ENCODE measurements around the gene MPPED1. TPM values are rescaled to one million over a fixed set of nuclear protein-coding genes. Genes with fewer than 3 reads are reported as not detected.

The MPPED1 gene
- total RNA-seq, 1 donor from 2014 or later: not detected

- Histone ChIP-seq H3K9ac (ENCODE audit: low read length) (no peak overlapping the region), H3K4me2 (ENCODE audit: low read length) (peak overlapping the region; percentile 61), H3K4me3 (ENCODE audit: insufficient read depth, low read depth, low read length) (no peak overlapping the region), H2AFZ (ENCODE audit: low read depth, low read length) (peak overlapping the region; percentile 66), H3K4me1 (ENCODE audit: insufficient read depth, low read length) (no peaks in the 10 kb centered on the region), H3K27me3 (ENCODE audit: insufficient read depth, low read length) (peaks cover 17% of the 10 kb centered on the region), H4K20me1 (ENCODE audit: insufficient read depth, low read length) (no peaks in the 10 kb centered on the region), H3K79me2 (ENCODE audit: insufficient read depth, low read length) (no peaks in the 10 kb centered on the region), H3K36me3 (ENCODE audit: insufficient read depth, low read length) (no peaks in the 10 kb centered on the region), H3K9me3 (ENCODE audit: insufficient read depth, low read depth, low read length) (no peaks in the 10 kb centered on the region), H3K27ac (ENCODE audit: low read depth, low read length) (no peak overlapping the region)
- H3K27ac Mint-ChIP-seq (ENCODE audit: unreplicated experiment): no peak overlapping the region
- peaks cover 76% of the 10 kb centered on the region for H3K27me3 Mint-ChIP-seq (ENCODE audit: low read depth, unreplicated experiment)
- H3K9me3 Mint-ChIP-seq (ENCODE audit: unreplicated experiment): peaks cover 5% of the 10 kb centered on the region
- DNase-seq (ENCODE audit: low read depth) (peak; percentile 19), FAIRE-seq (no peak)
- no peak overlapping the region for H3K4me3 Mint-ChIP-seq (ENCODE audit: unreplicated experiment)
- no peaks in the 10 kb centered on the region for H3K36me3 Mint-ChIP-seq (ENCODE audit: low read depth, unreplicated experiment)
- TF ChIP-seq, protein P1, sequence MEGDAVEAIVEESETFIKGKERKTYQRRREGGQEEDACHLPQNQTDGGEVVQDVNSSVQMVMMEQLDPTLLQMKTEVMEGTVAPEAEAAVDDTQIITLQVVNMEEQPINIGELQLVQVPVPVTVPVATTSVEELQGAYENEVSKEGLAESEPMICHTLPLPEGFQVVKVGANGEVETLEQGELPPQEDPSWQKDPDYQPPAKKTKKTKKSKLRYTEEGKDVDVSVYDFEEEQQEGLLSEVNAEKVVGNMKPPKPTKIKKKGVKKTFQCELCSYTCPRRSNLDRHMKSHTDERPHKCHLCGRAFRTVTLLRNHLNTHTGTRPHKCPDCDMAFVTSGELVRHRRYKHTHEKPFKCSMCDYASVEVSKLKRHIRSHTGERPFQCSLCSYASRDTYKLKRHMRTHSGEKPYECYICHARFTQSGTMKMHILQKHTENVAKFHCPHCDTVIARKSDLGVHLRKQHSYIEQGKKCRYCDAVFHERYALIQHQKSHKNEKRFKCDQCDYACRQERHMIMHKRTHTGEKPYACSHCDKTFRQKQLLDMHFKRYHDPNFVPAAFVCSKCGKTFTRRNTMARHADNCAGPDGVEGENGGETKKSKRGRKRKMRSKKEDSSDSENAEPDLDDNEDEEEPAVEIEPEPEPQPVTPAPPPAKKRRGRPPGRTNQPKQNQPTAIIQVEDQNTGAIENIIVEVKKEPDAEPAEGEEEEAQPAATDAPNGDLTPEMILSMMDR (IDR thresholded peaks at IDR 0.05; ENCODE audit: insufficient read depth, low read depth, low read length): peak; percentile 76
- TF ChIP-seq EZH2 (IDR thresholded peaks at IDR 0.05; ENCODE audit: insufficient read depth, low read length): no peak
- H3K4me1 Mint-ChIP-seq (ENCODE audit: low read depth, unreplicated experiment): no peaks in the 10 kb centered on the region
These were observed 25.8 kb upstream of the MPPED1 start for GRCh38 chr22:43385770-43386641.

- H3K9me3 ChIP-seq (ENCODE audit: insufficient read depth, low read depth, low read length): no peaks in the 10 kb centered on the region
- no peaks in the 10 kb centered on the region for H3K4me1 Mint-ChIP-seq (ENCODE audit: low read depth, unreplicated experiment)
- no peaks in the 10 kb centered on the region for H3K79me2 ChIP-seq (ENCODE audit: insufficient read depth, low read length)
- TF ChIP-seq, protein P1 (IDR thresholded peaks at IDR 0.05; ENCODE audit: insufficient read depth, low read depth, low read length): no peak
- TF ChIP-seq EZH2 (IDR thresholded peaks at IDR 0.05; ENCODE audit: insufficient read depth, low read length): no peak
- no peak overlapping the region for H2AFZ ChIP-seq (ENCODE audit: low read depth, low read length)
- H3K4me3 ChIP-seq (ENCODE audit: insufficient read depth, low read depth, low read length): no peak overlapping the region
- H3K36me3 Mint-ChIP-seq (ENCODE audit: low read depth, unreplicated experiment): no peaks in the 10 kb centered on the region
- no peak overlapping the region for H3K27ac ChIP-seq (ENCODE audit: low read depth, low read length)
- H3K36me3 ChIP-seq (ENCODE audit: insufficient read depth, low read length): no peaks in the 10 kb centered on the region
- no peaks in the 10 kb centered on the region for H4K20me1 ChIP-seq (ENCODE audit: insufficient read depth, low read length)
- no peak overlapping the region for H3K27ac Mint-ChIP-seq (ENCODE audit: unreplicated experiment)
- FAIRE-seq: no peak
- H3K4me2 ChIP-seq (ENCODE audit: low read length): no peak overlapping the region
- DNase-seq (ENCODE audit: low read depth): no peak
- peaks cover 1% of the 10 kb centered on the region for H3K9me3 Mint-ChIP-seq (ENCODE audit: unreplicated experiment)
- peaks cover 73% of the 10 kb centered on the region for H3K27me3 Mint-ChIP-seq (ENCODE audit: low read depth, unreplicated experiment)
- no peaks in the 10 kb centered on the region for H3K4me1 ChIP-seq (ENCODE audit: insufficient read depth, low read length)
- H3K4me3 Mint-ChIP-seq (ENCODE audit: unreplicated experiment): no peak overlapping the region
- peaks cover 13% of the 10 kb centered on the region for H3K27me3 ChIP-seq (ENCODE audit: insufficient read depth, low read length)
- H3K9ac ChIP-seq (ENCODE audit: low read length): no peak overlapping the region
These were observed 24.0 kb upstream of the MPPED1 start for GRCh38 chr22:43387815-43388214.

- Mint-ChIP-seq H3K27ac (ENCODE audit: unreplicated experiment) (no peak overlapping the region), H3K4me1 (ENCODE audit: low read depth, unreplicated experiment) (no peaks in the 10 kb centered on the region), H3K36me3 (ENCODE audit: low read depth, unreplicated experiment) (no peaks in the 10 kb centered on the region), H3K27me3 (ENCODE audit: low read depth, unreplicated experiment) (peaks cover 74% of the 10 kb centered on the region), H3K4me3 (ENCODE audit: unreplicated experiment) (no peak overlapping the region), H3K9me3 (ENCODE audit: unreplicated experiment) (peaks cover 1% of the 10 kb centered on the region)
- FAIRE-seq (no peak), DNase-seq (ENCODE audit: low read depth) (peak; percentile 5)
- Histone ChIP-seq H3K4me3 (ENCODE audit: insufficient read depth, low read depth, low read length) (no peak overlapping the region), H4K20me1 (ENCODE audit: insufficient read depth, low read length) (no peaks in the 10 kb centered on the region), H3K27ac (ENCODE audit: low read depth, low read length) (no peak overlapping the region), H3K4me2 (ENCODE audit: low read length) (no peak overlapping the region), H3K36me3 (ENCODE audit: insufficient read depth, low read length) (no peaks in the 10 kb centered on the region), H3K9ac (ENCODE audit: low read length) (no peak overlapping the region), H3K27me3 (ENCODE audit: insufficient read depth, low read length) (peaks cover 13% of the 10 kb centered on the region), H3K79me2 (ENCODE audit: insufficient read depth, low read length) (no peaks in the 10 kb centered on the region), H3K9me3 (ENCODE audit: insufficient read depth, low read depth, low read length) (no peaks in the 10 kb centered on the region), H3K4me1 (ENCODE audit: insufficient read depth, low read length) (no peaks in the 10 kb centered on the region), H2AFZ (ENCODE audit: low read depth, low read length) (no peak overlapping the region)
- TF ChIP-seq EZH2 (IDR thresholded peaks at IDR 0.05; ENCODE audit: insufficient read depth, low read length): peak; percentile 28
- TF ChIP-seq, protein P1 (IDR thresholded peaks at IDR 0.05; ENCODE audit: insufficient read depth, low read depth, low read length): peak; percentile 71
These were observed 23.4 kb upstream of the MPPED1 start for GRCh38 chr22:43388420-43388851.

Measured in astrocyte (in vitro differentiated cells and primary cell).